ENCODE measurements around the gene ITIH4.

GRCh38 chr3:52847726-52848125 is 17.3 kb upstream of the ITIH4 start:
- TF ChIP-seq, protein P1, sequence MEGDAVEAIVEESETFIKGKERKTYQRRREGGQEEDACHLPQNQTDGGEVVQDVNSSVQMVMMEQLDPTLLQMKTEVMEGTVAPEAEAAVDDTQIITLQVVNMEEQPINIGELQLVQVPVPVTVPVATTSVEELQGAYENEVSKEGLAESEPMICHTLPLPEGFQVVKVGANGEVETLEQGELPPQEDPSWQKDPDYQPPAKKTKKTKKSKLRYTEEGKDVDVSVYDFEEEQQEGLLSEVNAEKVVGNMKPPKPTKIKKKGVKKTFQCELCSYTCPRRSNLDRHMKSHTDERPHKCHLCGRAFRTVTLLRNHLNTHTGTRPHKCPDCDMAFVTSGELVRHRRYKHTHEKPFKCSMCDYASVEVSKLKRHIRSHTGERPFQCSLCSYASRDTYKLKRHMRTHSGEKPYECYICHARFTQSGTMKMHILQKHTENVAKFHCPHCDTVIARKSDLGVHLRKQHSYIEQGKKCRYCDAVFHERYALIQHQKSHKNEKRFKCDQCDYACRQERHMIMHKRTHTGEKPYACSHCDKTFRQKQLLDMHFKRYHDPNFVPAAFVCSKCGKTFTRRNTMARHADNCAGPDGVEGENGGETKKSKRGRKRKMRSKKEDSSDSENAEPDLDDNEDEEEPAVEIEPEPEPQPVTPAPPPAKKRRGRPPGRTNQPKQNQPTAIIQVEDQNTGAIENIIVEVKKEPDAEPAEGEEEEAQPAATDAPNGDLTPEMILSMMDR (IDR thresholded peaks at IDR 0.05): no peak
- TF ChIP-seq POLR2A (IDR thresholded peaks at IDR 0.05) (no peak), POLR2AphosphoS5 (IDR thresholded peaks at IDR 0.05) (no peak)

All from upper lobe of left lung (tissue), 4 donors.